Fibroblast of lung (primary cell): Measurements from ENCODE around the gene KLHL33.

Source experiments
- CTCF ChIP-seq, 2 donors: IDR thresholded peaks in 1 of 2; conservative IDR thresholded peaks in 1 of 2; 1 replicate in 1 of 2; 2 replicates in 1 of 2; pipeline ENCODE4 v1.5.1; 2011 to 2012; ENCODE audit warnings: low read length in 2 of 2, control low read depth in 1 of 2, inconsistent platforms in 1 of 2, low read depth in 1 of 2, mild to moderate bottlenecking in 1 of 2
- EZH2 ChIP-seq: IDR thresholded peaks from 2 replicates; pipeline ENCODE4 v1.5.1; 2012; ENCODE audit warnings: low read length, control low read depth, mild to moderate bottlenecking; ENCODE audit errors: missing control alignments

DNA sequence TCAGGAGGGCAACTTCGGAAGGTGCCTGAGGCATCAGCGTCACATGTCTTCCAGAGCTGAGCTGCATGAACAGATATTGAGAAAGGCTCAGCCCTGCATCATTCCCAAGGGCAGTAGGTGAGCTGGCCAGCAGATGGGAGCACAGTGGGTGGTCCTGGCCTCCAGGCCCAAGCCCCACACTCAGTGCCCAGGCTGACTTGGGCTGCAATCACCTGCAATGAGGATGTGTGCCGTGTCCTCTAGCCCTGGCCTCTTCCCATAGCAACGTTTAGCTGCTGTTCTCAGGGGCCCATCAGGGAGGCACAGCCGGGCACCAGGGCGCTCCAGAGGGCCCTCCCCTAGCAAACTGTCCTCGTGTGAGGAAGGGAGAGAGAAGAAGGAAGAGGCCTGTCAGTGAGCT lies 54.6 kb downstream of the KLHL33 start:
- TF ChIP-seq CTCF (conservative IDR thresholded peaks at IDR 0.05 in 1 of 2, IDR thresholded peaks at IDR 0.05 in 1 of 2; ENCODE audit: low read depth in 1 of 2, low read length in 2 of 2) (no peak), EZH2 (no peak)
